ENCODE results near the gene DRD2.

DRD2 gene

DNA sequence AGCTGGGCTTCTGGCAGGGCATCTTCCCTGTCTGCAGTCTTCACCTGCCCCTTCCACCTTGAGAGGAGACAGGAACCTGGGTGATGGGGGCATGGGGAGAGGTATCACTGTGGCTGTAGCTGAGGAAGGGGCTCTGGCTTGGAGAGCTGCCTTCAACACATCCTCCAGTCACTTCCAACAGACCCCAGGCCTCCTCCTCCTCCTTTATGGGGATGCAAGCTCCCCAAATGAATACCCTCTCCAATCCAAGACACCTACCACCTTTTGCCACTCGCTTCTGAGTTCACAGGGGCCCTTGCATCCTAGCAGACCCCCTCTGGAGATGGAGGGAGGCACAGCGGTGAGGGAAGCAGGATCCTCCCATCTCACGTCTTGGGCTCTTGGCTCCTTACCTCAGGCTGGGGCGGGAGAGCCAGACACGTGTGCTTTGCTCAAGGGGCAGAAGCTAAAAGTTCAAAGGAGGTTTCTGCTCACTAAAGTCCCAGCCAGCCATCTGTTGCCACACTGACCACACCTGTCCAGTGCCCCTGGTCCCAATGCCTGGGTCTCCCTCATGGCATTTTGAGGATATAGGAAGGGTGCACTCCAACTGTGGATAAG is 74.5 kb downstream of the DRD2 start:
- no peak for DNase-seq (ENCODE audit: low read depth in 2 of 2)

DNA sequence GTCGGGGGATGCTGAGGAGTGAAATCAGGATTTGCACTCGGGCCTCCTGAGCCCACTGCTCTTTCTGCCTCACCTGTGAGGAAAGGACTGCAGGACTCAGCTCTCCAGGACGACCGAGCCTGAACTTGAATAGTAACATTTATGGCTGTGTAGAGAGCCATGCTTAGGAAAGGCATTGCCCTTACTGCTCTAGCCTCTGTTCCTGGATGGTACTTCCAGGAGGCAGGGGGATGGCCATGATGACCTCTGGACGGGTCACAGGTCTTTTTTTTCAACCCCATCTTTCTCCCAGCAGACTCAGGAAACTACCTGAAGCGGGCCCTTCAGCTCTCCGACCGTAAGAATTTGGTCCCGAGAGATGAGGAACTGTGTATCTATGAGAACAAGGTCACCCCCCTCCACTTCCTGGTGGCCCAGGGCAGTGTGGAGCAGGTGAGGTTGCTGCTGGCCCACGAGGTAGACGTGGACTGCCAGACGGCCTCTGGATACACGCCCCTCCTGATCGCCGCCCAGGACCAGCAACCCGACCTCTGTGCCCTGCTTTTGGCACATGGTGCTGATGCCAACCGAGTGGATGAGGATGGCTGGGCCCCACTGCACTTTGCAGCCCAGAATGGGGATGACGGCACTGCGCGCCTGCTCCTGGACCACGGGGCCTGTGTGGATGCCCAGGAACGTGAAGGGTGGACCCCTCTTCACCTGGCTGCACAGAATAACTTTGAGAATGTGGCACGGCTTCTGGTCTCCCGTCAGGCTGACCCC is 76.3 kb downstream of the DRD2 start:
- no peak for DNase-seq (ENCODE audit: low read depth in 2 of 2)

DNA sequence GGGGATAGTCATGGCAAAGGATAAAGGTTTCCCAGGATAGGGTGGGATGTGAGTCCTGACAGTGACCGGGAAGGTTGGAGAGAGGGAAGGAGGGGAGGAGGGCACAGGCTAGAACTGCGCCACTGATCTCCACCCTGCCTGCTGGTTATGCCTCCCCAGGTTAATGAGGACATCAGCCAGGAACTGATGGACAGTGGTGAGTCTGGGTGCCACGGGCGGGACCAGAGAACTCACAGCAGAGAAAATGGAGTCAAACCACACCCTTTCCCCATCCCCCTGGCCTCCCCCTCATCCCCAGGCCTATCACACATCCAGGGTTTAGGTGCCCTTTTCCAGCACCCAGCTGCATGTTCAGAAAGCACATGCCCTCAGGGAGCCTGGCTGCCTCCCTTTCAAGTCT is 77.4 kb downstream of the DRD2 start:
- DNase-seq (ENCODE audit: low read depth in 2 of 2), result no peak

DNA sequence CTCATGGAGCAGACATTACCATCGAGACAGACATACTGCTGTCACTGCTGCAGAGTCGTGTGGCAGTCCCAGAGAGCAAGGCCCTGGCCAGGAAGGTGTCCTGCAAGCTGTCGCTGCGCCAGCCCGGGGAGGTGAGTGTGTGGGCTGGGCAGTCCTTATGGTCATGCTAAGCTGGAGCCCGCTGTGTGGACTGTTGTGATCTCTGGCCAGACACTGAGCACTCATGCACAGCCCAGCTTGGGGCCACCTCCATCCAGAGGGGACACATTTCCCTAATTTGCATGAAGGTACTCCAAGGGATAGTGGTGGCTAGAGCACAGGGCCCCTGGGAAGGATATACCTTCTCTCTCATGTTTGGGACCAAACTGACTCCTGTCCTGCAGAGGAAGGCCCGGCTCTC is 78.0 kb downstream of the DRD2 start:
- DNase-seq (ENCODE audit: low read depth in 2 of 2), result no peak

DNA sequence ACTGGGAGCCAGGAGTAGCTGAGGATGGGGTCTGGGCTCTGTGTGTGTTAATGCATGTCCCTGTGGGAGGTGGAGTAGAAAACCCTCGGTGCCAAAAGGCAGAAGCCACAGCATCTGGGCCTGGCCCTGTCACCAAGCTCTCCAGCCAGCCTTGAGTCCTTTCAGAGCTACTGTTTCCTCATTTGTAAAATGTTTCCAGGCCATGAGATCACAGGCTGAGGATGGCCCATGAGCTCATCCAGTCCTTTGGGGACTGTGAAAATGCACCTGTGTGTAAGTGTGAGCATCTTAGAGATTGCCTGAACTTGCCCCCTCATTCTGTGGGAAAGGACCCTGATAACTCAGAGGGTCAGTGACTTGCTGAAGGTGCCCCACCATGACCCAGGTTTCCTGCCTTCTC is 78.5 kb downstream of the DRD2 start:
- no peak for DNase-seq (ENCODE audit: low read depth in 2 of 2)

- DNase-seq (ENCODE audit: low read depth in 2 of 2), result no peak
These were observed 79.3 kb downstream of the DRD2 start for GRCh38 chr11:113395782-113396336.

DNA sequence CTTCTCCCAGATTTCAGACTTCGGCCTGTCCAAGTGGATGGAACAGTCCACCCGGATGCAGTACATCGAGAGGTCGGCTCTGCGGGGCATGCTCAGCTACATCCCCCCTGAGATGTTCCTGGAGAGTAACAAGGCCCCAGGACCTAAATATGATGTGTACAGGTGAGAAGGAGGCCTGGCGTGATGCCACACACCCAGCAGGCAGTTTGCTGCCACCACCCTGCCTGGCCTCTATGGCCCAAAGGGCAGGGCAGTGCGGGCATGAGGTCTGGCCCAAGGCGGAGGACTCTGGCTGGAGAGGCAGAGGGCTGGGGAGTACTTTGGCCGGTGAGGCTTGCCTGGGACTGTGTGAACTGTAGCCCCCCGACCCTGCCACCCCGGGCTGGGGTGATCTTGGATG is 80.3 kb downstream of the DRD2 start:
- no peak for DNase-seq (ENCODE audit: low read depth in 2 of 2)

- DNase-seq (ENCODE audit: low read depth in 2 of 2), result no peak
These were observed 81.7 kb downstream of the DRD2 start for GRCh38 chr11:113393501-113393985.

DNA sequence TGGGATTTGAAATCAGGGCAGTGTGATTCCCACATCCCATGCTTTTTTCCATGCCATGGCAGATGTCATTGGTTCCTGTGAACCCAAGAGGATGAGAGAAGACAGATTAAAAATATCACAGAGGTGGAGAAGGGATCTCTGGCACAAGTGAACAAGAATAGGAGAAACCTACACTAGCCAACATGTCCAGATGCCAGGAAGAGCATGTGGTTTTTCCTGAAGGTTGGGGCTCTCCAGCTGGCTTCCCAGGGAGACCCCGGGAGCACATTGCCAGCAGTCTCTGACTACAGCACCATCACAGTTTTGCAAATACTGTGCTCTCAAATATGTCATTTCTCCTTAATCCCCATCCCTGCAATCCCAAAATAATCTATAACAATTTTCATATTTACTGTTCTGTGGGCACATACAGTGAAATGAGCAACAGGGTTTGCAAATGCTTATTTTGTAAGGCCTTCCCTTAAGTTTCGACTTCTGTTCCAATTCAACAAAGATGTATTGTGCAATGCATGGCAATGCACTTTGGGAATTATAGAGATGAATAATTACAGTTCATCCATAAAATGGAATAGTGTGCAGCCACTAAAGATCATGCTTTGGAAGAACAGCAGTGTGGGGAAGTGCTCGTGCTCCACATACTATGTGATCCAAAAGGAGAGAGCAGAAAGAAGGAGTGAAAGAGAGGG is 82.8 kb downstream of the DRD2 start:
- no peak for DNase-seq (ENCODE audit: low read depth in 2 of 2)

- DNase-seq (ENCODE audit: low read depth in 2 of 2), result no peak
These were observed 85.9 kb downstream of the DRD2 start for GRCh38 chr11:113389272-113389671.

GRCh38 chr11:113387605-113388211 is 87.5 kb downstream of the DRD2 start, which contains the start of gene ANKK1:
Gene ANKK1 (plus strand): TSS chr11:113387779. CDS start chr11:113387885, 106 bp downstream.
- DNase-seq (ENCODE audit: low read depth in 2 of 2), result no peak

- DNase-seq (ENCODE audit: low read depth in 2 of 2), result no peak
These were observed 88.3 kb downstream of the DRD2 start for GRCh38 chr11:113386866-113387265.

GRCh38 chr11:113385749-113386148 is 89.4 kb downstream of the DRD2 start:
- DNase-seq (ENCODE audit: low read depth in 2 of 2), result no peak

DNA sequence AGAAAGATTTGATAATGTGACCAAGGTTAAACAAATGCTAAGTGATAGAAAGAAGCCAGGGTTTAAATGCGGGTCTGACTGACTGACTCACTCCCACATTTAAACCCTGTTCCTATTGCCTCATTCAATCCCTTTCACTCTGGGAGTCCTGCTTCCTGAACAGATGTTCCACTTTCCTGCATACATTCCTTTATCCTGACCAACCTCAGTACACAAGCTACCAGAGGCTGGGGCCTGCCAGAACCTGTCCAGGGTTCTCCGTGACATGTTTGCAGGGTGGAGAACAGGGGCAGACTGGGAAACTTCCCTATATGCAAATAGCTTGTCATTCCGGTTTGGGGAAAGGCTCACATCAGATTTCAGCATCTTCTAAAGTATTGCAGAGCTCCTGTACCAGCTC is 90.6 kb downstream of the DRD2 start:
- DNase-seq (ENCODE audit: low read depth in 2 of 2), result no peak

DNA sequence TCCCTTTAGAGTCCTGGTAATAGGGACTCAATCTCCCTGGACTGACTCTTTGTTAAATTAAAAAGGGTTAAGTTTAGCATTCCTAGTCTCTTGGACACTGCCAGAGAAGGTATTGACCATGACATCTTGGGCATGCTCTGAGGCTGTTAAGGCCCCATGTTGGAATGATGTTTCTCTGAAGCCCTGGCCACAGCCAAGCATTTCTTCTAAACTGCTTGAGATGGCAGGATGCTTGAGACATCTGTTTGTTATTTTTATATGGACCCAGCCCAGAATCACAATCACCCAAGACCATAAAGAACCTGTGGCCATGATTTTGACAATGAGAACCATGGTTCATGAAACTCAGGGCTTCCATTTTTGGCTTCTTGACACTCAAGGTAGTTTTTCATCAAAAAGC is 93.1 kb downstream of the DRD2 start:
- no peak for DNase-seq (ENCODE audit: low read depth in 2 of 2)

DNA sequence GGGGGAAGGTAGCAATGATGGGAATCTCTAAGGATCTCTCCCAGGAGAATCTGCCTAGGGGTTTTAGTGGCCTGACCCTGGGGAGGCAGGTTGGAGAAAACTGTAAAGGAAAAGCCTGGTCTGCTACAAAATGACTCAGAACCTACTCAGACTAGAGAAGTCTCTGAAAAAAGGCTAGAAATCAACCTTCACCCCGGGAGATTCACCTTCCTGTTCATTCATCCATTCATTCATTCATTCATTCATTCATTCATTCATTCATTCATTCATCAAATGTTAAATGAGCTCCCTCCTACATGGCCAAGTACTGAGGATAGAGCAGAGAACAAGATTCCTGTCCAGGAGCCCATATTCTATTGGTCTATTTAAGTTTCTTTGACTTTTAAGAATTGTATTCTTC is 96.5 kb downstream of the DRD2 start:
- no peak for DNase-seq (ENCODE audit: low read depth in 2 of 2)

DNA sequence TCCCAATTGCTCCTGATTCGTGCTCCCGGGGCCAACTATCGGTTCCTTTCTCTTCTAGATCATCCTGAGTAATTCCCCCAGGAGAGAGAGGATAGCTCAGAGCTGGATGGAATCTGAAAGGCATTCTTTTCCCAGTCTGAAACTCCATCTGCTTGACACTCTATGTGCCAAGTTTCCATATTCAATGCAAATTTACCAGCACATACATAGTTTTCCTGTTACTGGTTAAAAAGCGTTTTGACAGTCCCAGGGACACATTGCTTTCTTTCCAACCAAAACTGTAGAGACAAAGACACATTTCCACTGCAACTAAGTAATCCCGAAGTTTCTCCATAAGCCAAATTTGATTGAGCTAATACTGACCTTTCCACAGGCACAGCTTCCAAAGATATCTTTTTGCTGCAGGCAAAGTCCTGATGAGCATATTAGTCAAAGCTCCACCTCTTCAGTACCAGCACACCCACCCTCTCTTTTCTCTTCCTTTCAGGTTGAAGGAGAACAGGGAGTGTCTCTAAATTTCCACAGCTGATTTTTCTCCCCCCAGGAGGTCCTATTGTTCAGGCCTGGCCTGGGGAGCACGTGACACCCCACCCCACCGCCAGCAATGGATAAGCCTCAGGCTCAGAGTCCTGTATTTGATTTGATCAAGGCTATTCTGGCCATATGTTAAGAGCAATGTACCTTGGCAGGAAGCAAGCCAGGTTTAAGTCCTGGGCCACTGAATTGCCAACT is 97.4 kb downstream of the DRD2 start:
- DNase-seq (ENCODE audit: low read depth in 2 of 2), result no peak

DNA sequence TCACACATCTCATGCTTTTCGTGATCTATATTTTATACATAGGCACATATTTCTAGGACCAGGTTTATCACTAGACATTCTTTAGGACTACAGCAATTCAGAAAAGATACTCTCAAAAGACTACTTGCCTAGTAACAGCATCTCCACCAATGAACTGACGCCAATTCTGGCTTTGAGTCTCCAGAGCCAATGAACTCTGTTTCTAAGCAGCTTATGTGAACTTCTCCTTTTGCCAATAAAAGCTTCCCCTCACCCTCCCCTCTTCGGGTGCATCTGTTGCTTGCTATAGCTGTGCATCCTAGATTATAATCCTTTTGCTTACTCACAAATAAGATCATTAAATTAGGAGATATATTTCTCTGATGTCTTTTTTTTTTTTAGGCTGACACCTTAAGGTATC is 99.0 kb downstream of the DRD2 start:
- DNase-seq (ENCODE audit: low read depth in 2 of 2), result no peak

DNA sequence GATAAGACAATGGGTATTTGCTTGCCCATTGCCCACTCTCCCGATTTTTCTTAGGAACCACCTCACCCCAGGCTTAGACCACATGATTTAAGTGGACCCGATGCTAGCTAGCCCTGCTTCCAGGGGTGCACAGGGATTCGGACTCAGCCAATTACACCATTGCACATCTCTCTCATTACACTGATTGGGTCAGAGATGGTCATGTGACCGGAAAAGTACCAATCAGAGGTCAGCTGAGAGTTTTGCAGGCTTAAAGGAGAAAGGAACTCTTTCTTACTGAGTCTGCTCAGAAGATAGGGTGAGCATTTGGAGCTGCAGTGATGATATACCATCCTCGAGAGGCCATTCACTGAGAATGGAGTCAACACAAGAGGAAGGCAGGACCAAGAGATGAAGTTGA is 99.8 kb downstream of the DRD2 start:
- DNase-seq (ENCODE audit: low read depth in 2 of 2), result no peak

DNA sequence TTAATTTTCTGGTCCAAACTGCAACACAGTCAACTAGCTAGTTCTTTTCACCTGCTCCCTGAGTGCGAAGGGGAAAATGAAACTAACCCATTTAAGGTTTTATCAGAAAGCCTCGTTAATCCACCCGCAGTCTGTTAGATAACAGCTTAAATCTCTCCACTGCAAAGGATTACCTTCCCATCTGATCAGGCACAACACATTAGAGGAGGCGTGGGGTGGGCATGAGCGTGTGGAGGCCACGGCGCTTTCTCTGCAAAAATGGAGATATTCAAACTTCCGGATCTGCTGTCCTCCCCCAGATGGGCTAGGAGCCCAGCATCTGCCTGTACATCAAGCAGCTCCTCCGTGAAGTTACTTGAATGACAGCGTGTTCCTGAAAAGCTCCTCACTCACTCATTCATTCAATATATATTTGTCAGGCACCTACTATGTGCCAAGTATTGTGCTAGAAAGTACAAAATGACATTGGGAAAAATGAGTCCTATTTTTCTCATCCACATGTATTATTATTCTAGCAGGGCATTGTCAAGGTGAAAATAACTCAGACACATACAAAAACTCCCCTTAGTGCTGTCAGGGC is 101.1 kb downstream of the DRD2 start:
- no peak for DNase-seq (ENCODE audit: low read depth in 2 of 2)

- DNase-seq (ENCODE audit: low read depth in 2 of 2), result no peak
These were observed 101.9 kb downstream of the DRD2 start for GRCh38 chr11:113373306-113373705.

All from stimulated activated CD4-positive, alpha-beta T cell treated with anti-CD3 and anti-CD28 coated beads, Interleukin-15, amount 100 ng/mL, for 48 hours (primary cell).